Measurements from ENCODE around the gene NUS1. TPM values are rescaled to one million over a fixed set of nuclear protein-coding genes. Genes with fewer than 3 reads are reported as not detected.
A peak's percentile ranks its signal among the peaks of the same experiment; 100 is the strongest.
"Not testable (repeated sequence)": the region's sequence is repeated elsewhere in the genome, so short reads cannot be mapped to it uniquely, and the experiment has no call there.

The NUS1 gene
- total RNA-seq, 1 donor from 2014 or later = 31.6 TPM

GRCh38 chr6:117687021-117687648 is 11.9 kb downstream of the NUS1 start:
- Mint-ChIP-seq H3K9me3 (ENCODE audit: low read depth) (no peaks in the 10 kb centered on the region), H3K4me1 (ENCODE audit: low read depth) (peaks cover 35% of the 10 kb centered on the region), H3K36me3 (ENCODE audit: low read depth) (no peaks in the 10 kb centered on the region), H3K27me3 (ENCODE audit: low read depth) (no peaks in the 10 kb centered on the region), H3K27ac (ENCODE audit: unreplicated experiment) (no peak overlapping the region), H3K4me3 (ENCODE audit: unreplicated experiment) (no peak overlapping the region)
- no peak for TF ChIP-seq CTCF (IDR thresholded peaks at IDR 0.05)
- DNase-seq (ENCODE audit: low spot score) = no peak

DNA sequence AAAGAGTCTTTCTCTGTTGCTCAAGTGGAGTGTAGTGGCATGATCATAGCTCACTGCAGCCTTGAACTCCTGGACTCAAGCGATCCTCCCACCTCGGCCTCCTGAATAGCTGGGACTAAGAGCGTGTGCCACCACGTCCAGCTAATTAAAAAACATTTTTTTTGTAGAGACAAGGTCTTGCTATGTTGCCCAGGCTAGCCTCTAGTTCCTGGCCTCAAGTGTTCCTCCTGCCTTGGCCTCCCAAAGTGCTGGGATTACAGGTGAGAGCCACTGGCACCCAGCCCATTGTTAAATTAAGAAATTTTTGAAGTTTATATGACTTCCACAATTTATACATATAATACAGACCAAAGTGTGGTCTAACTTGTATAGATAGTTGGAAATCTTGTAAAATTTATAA is 14.3 kb downstream of the NUS1 start:
- H3K4me1 Mint-ChIP-seq (ENCODE audit: low read depth) = peaks cover 17% of the 10 kb centered on the region
- not testable (repeated sequence) for H3K27me3 Mint-ChIP-seq (ENCODE audit: low read depth); H3K27ac Mint-ChIP-seq (ENCODE audit: unreplicated experiment); DNase-seq (ENCODE audit: low spot score); H3K9me3 Mint-ChIP-seq (ENCODE audit: low read depth); H3K36me3 Mint-ChIP-seq (ENCODE audit: low read depth); H3K4me3 Mint-ChIP-seq (ENCODE audit: unreplicated experiment)

- Mint-ChIP-seq H3K4me1 (ENCODE audit: low read depth) (no peaks in the 10 kb centered on the region), H3K27me3 (ENCODE audit: low read depth) (no peaks in the 10 kb centered on the region), H3K4me3 (ENCODE audit: unreplicated experiment) (no peak overlapping the region), H3K27ac (ENCODE audit: unreplicated experiment) (no peak overlapping the region), H3K36me3 (ENCODE audit: low read depth) (peaks cover 11% of the 10 kb centered on the region), H3K9me3 (ENCODE audit: low read depth) (no peaks in the 10 kb centered on the region)
- DNase-seq (ENCODE audit: low spot score) = no peak
- TF ChIP-seq CTCF (IDR thresholded peaks at IDR 0.05) = no peak
These were observed 31.2 kb downstream of the NUS1 start for GRCh38 chr6:117706504-117706903.

DNA sequence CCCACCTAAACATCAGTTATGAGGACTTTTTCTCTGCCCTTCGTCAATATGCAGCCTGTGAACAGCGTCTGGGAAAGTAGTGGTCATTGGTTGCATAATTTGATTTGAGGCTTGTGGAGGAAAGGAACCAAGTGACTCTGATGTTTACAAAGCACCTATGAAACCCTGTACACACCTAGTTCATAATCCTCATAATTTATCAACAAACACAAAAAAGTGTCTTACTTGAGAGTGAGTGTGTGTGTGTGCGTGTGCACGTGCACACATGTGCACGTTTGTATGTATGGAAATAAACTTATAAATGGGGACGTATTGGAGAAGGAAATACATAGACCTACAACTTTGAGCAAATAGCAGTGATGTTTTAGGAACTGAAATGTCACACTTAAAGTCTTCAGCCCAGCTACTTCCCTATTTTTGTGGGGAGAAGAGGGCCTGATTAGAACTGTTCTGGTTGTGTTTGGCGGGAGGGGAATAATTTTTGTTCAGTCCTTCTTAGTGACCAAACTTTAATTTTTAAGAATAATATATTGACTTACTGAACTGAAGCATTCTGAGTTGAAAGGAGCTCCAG is 31.8 kb downstream of the NUS1 start:
- H3K4me3 Mint-ChIP-seq (ENCODE audit: unreplicated experiment); H3K9me3 Mint-ChIP-seq (ENCODE audit: low read depth); H3K4me1 Mint-ChIP-seq (ENCODE audit: low read depth); H3K27me3 Mint-ChIP-seq (ENCODE audit: low read depth); DNase-seq (ENCODE audit: low spot score); H3K27ac Mint-ChIP-seq (ENCODE audit: unreplicated experiment): not testable (repeated sequence)
- peaks cover 12% of the 10 kb centered on the region for H3K36me3 Mint-ChIP-seq (ENCODE audit: low read depth)

DNA sequence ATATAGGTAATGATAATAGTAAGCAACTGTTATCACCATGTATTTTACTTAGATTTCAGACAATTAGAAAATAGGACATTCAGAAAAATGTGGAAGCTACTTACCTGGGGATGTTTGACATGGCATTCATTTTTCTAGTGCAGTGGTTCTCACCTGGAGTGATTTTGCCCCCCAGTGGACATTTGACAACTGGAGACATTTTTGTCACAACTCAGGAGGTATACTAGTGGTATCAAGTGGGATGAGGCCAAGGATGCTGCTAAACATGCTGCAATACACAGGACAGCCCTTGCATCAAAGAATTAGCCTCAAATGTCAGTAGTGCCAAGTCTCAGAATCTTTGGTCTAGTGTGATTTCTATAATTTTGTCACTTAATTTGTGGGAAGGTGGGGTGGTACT is 36.1 kb downstream of the NUS1 start:
- Mint-ChIP-seq H3K4me1 (ENCODE audit: low read depth) (no peaks in the 10 kb centered on the region), H3K9me3 (ENCODE audit: low read depth) (peaks cover 8% of the 10 kb centered on the region), H3K27ac (ENCODE audit: unreplicated experiment) (no peak overlapping the region), H3K27me3 (ENCODE audit: low read depth) (no peaks in the 10 kb centered on the region), H3K36me3 (ENCODE audit: low read depth) (peaks cover 9% of the 10 kb centered on the region), H3K4me3 (ENCODE audit: unreplicated experiment) (no peak overlapping the region)
- DNase-seq (ENCODE audit: low spot score) = no peak
- peak; percentile 25 for TF ChIP-seq CTCF (IDR thresholded peaks at IDR 0.05)

DNA sequence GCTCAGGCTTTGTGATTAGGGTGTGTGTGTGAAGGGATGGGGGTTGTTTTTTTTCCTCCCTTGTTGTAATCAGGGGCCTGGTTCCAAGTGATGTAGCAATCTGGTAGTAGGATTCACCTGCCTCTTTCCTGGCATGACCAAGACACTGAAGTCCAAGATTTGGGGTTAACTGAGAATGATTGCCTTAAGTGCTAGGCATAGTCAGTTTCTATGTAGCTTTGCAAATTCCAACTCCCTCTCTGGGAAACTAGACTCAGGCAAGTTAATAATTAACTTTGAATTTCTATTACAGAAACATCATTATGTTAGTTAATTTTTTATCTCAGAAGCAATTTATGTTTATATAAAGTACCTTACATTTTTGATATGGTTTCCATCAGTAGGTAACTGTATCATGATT is 43.6 kb downstream of the NUS1 start:
- H3K36me3 Mint-ChIP-seq (ENCODE audit: low read depth) = peaks cover 10% of the 10 kb centered on the region
- H3K27me3 Mint-ChIP-seq (ENCODE audit: low read depth) = no peaks in the 10 kb centered on the region
- H3K27ac Mint-ChIP-seq (ENCODE audit: unreplicated experiment) = no peak overlapping the region
- H3K9me3 Mint-ChIP-seq (ENCODE audit: low read depth) = peaks cover 39% of the 10 kb centered on the region
- H3K4me3 Mint-ChIP-seq (ENCODE audit: unreplicated experiment) = no peak overlapping the region
- no peak for TF ChIP-seq CTCF (IDR thresholded peaks at IDR 0.05)
- H3K4me1 Mint-ChIP-seq (ENCODE audit: low read depth) = no peaks in the 10 kb centered on the region
- no peak for DNase-seq (ENCODE audit: low spot score)

DNA sequence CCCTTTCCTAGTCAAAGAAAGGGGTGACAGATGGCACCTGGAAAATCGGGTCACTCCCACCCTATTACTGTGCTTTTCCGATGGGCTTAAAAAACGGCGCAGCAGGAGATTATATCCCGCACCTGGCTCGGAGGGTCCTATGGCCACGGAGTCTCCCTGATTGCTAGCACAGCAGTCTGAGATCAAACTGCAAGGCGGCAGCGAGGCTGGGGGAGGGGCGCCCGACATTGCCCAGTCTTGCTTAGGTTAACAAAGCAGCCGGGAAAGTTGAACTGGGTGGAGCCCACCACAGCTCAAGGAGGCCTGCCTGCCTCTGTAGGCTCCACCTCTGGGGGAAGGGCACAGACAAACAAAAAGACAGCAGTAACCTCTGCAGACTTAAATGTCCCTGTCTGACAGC is 46.3 kb downstream of the NUS1 start:
- H3K4me3 Mint-ChIP-seq (ENCODE audit: unreplicated experiment); H3K27me3 Mint-ChIP-seq (ENCODE audit: low read depth); H3K27ac Mint-ChIP-seq (ENCODE audit: unreplicated experiment); H3K4me1 Mint-ChIP-seq (ENCODE audit: low read depth): not testable (repeated sequence)
- DNase-seq (ENCODE audit: low spot score) = peak; percentile 50
- Mint-ChIP-seq H3K9me3 (ENCODE audit: low read depth) (peaks cover 35% of the 10 kb centered on the region), H3K36me3 (ENCODE audit: low read depth) (peaks cover 10% of the 10 kb centered on the region)

All from chondrocyte (in vitro differentiated cells).